NCI-H510A treated with DMSO at 0.1 percent for 48 hours (cell line): Measurements from ENCODE around the gene TRAPPC3.

Source experiments
- DNase-seq: peaks from one replicate; lab custom pipeline; 2025; lab: John Stamatoyannopoulos, UW

Gene TRAPPC3

GRCh38 chr1:36151134-36151844 lies 2.0 kb upstream of the TRAPPC3 start:
- no peak for DNase-seq

- DNase-seq = peak; percentile 99
These were observed 1.2 kb upstream of the TRAPPC3 start for GRCh38 chr1:36150296-36151133.

- no peak for DNase-seq
These were observed 648 bp upstream of the TRAPPC3 start for GRCh38 chr1:36149973-36150295.

GRCh38 chr1:36148821-36149236 lies 457 bp downstream of the TRAPPC3 start:
- DNase-seq = no peak

GRCh38 chr1:36144413-36144812 lies 4.9 kb downstream of the TRAPPC3 start:
- DNase-seq = no peak

- DNase-seq = no peak
These were observed 5.9 kb downstream of the TRAPPC3 start for GRCh38 chr1:36143424-36143823.

- no peak for DNase-seq
These were observed 7.2 kb downstream of the TRAPPC3 start for GRCh38 chr1:36142121-36142520.

GRCh38 chr1:36139521-36139920 lies 9.8 kb downstream of the TRAPPC3 start:
- DNase-seq = no peak

- peak; percentile 82 for DNase-seq
These were observed 11.5 kb downstream of the TRAPPC3 start for GRCh38 chr1:36137776-36138175.

GRCh38 chr1:36137226-36137625 lies 12.1 kb downstream of the TRAPPC3 start:
- no peak for DNase-seq

- DNase-seq = no peak
These were observed 12.8 kb downstream of the TRAPPC3 start for GRCh38 chr1:36136535-36136934.

GRCh38 chr1:36135796-36136195 lies 13.5 kb downstream of the TRAPPC3 start:
- no peak for DNase-seq

GRCh38 chr1:36135330-36135667 lies 14.0 kb downstream of the TRAPPC3 start:
- DNase-seq = no peak

GRCh38 chr1:36134505-36135329 lies 14.6 kb downstream of the TRAPPC3 start:
- peak; percentile 57 for DNase-seq

GRCh38 chr1:36134031-36134430 lies 15.3 kb downstream of the TRAPPC3 start:
- DNase-seq = no peak

GRCh38 chr1:36133484-36133883 lies 15.8 kb downstream of the TRAPPC3 start:
- DNase-seq = peak; percentile 74

GRCh38 chr1:36132029-36132428 lies 17.3 kb downstream of the TRAPPC3 start:
- no peak for DNase-seq

- DNase-seq = no peak
These were observed 20.4 kb downstream of the TRAPPC3 start for GRCh38 chr1:36128905-36129206.

GRCh38 chr1:36128126-36128904 lies 21.0 kb downstream of the TRAPPC3 start:
- DNase-seq = no peak

GRCh38 chr1:36126797-36127500 lies 22.3 kb downstream of the TRAPPC3 start:
- no peak for DNase-seq

- no peak for DNase-seq
These were observed 23.1 kb downstream of the TRAPPC3 start for GRCh38 chr1:36126005-36126716.
